ENCODE results near the gene MYO5C. TPM values are rescaled to one million over a fixed set of nuclear protein-coding genes. Genes with fewer than 3 reads are reported as not detected.
A peak's percentile ranks its signal among the peaks of the same experiment; 100 is the strongest.

MYO5C gene
- total RNA-seq, 1 donor from 2014 or later, result 19.7 TPM

GRCh38 chr15:52220251-52220650, 75.4 kb downstream of the MYO5C start:
- Histone ChIP-seq H3K4me3 (ENCODE audit: low read depth, low read length) (no peak overlapping the region), H3K27me3 (ENCODE audit: control insufficient read depth, insufficient read depth, low read length) (no peaks in the 10 kb centered on the region), H3K36me3 (ENCODE audit: control insufficient read depth, insufficient read depth, low read length) (peaks cover 10% of the 10 kb centered on the region)
- TF ChIP-seq CTCF (IDR thresholded peaks at IDR 0.05; ENCODE audit: insufficient read depth, low read length, severe bottlenecking), result no peak
- no peak for DNase-seq (ENCODE audit: low read depth)
- FAIRE-seq, result no peak

GRCh38 chr15:52218816-52219215, 76.8 kb downstream of the MYO5C start:
- no peaks in the 10 kb centered on the region for H3K27me3 ChIP-seq (ENCODE audit: control insufficient read depth, insufficient read depth, low read length)
- no peak overlapping the region for H3K4me3 ChIP-seq (ENCODE audit: low read depth, low read length)
- peaks cover 11% of the 10 kb centered on the region for H3K36me3 ChIP-seq (ENCODE audit: control insufficient read depth, insufficient read depth, low read length)
- FAIRE-seq (no peak), DNase-seq (ENCODE audit: low read depth) (no peak)
- no peak for TF ChIP-seq CTCF (IDR thresholded peaks at IDR 0.05; ENCODE audit: insufficient read depth, low read length, severe bottlenecking)

GRCh38 chr15:52218371-52218770, 77.2 kb downstream of the MYO5C start:
- Histone ChIP-seq H3K36me3 (ENCODE audit: control insufficient read depth, insufficient read depth, low read length) (peaks cover 10% of the 10 kb centered on the region), H3K4me3 (ENCODE audit: low read depth, low read length) (no peak overlapping the region), H3K27me3 (ENCODE audit: control insufficient read depth, insufficient read depth, low read length) (no peaks in the 10 kb centered on the region)
- FAIRE-seq, result no peak
- no peak for DNase-seq (ENCODE audit: low read depth)
- TF ChIP-seq CTCF (IDR thresholded peaks at IDR 0.05; ENCODE audit: insufficient read depth, low read length, severe bottlenecking), result no peak

GRCh38 chr15:52217186-52217585, 78.4 kb downstream of the MYO5C start:
- FAIRE-seq, result no peak
- TF ChIP-seq CTCF (IDR thresholded peaks at IDR 0.05; ENCODE audit: insufficient read depth, low read length, severe bottlenecking), result peak; percentile 43
- H3K4me3 ChIP-seq (ENCODE audit: low read depth, low read length), result no peak overlapping the region
- peak; percentile 14 for DNase-seq (ENCODE audit: low read depth)
- peaks cover 12% of the 10 kb centered on the region for H3K36me3 ChIP-seq (ENCODE audit: control insufficient read depth, insufficient read depth, low read length)
- no peaks in the 10 kb centered on the region for H3K27me3 ChIP-seq (ENCODE audit: control insufficient read depth, insufficient read depth, low read length)

GRCh38 chr15:52214553-52214952, 81.1 kb downstream of the MYO5C start:
- DNase-seq (ENCODE audit: low read depth) (no peak), FAIRE-seq (no peak)
- Histone ChIP-seq H3K36me3 (ENCODE audit: control insufficient read depth, insufficient read depth, low read length) (peaks cover 18% of the 10 kb centered on the region), H3K27me3 (ENCODE audit: control insufficient read depth, insufficient read depth, low read length) (no peaks in the 10 kb centered on the region), H3K4me3 (ENCODE audit: low read depth, low read length) (no peak overlapping the region)
- no peak for TF ChIP-seq CTCF (IDR thresholded peaks at IDR 0.05; ENCODE audit: insufficient read depth, low read length, severe bottlenecking)

GRCh38 chr15:52213206-52213605, 82.4 kb downstream of the MYO5C start:
- Histone ChIP-seq H3K27me3 (ENCODE audit: control insufficient read depth, insufficient read depth, low read length) (no peaks in the 10 kb centered on the region), H3K4me3 (ENCODE audit: low read depth, low read length) (no peak overlapping the region), H3K36me3 (ENCODE audit: control insufficient read depth, insufficient read depth, low read length) (peaks cover 15% of the 10 kb centered on the region)
- TF ChIP-seq CTCF (IDR thresholded peaks at IDR 0.05; ENCODE audit: insufficient read depth, low read length, severe bottlenecking), result no peak
- DNase-seq (ENCODE audit: low read depth), result no peak
- FAIRE-seq, result no peak
